C4-2B (cell line): Measurements from ENCODE around the gene MIEN1.

Experiments
- CTCF ChIP-seq: fragments of 450-650 bp; conservative IDR thresholded peaks from 2 replicates; pipeline ENCODE4 v1.5.1; 2017; ENCODE audit warnings: mild to moderate bottlenecking
- ZFX ChIP-seq: fragments of 450-650 bp; IDR thresholded peaks from 2 replicates; pipeline ENCODE4 v1.6.1; 2017

GRCh38 chr17:39688945-39689344 is 41.4 kb downstream of the MIEN1 start:
- TF ChIP-seq CTCF (no peak), ZFX (no peak)
